GM18870 (cell line): ENCODE data around the gene LONP1.
"Not testable (repeated sequence)": the region's sequence is repeated elsewhere in the genome, so short reads cannot be mapped to it uniquely, and the experiment has no call there.

Source experiments
- ATAC-seq: cut with Tn5 transposase; IDR thresholded peaks from one replicate; pipeline ENCODE4 v1.9.1; 2021; ENCODE audit warnings: moderate library complexity; ENCODE audit not compliant: unreplicated experiment

The LONP1 gene

GRCh38 chr19:5711713-5712161, 8.2 kb downstream of the LONP1 start:
- no peak for ATAC-seq

- ATAC-seq: no peak
These were observed 8.9 kb downstream of the LONP1 start for GRCh38 chr19:5711025-5711424.

- no peak for ATAC-seq
These were observed 12.1 kb downstream of the LONP1 start for GRCh38 chr19:5707576-5708575.

- ATAC-seq: no peak
These were observed 12.9 kb downstream of the LONP1 start for GRCh38 chr19:5706876-5707573.

GRCh38 chr19:5705552-5705951, 14.4 kb downstream of the LONP1 start:
- no peak for ATAC-seq

GRCh38 chr19:5703819-5704818, 15.8 kb downstream of the LONP1 start:
- no peak for ATAC-seq

GRCh38 chr19:5702053-5702410, 17.9 kb downstream of the LONP1 start:
- ATAC-seq: not testable (repeated sequence)

- no peak for ATAC-seq
These were observed 19.4 kb downstream of the LONP1 start for GRCh38 chr19:5700455-5701092.

- ATAC-seq: no peak
These were observed 21.1 kb downstream of the LONP1 start for GRCh38 chr19:5698635-5699422.

- no peak for ATAC-seq
These were observed 21.9 kb downstream of the LONP1 start for GRCh38 chr19:5697890-5698634.

- ATAC-seq: no peak
These were observed 22.7 kb downstream of the LONP1 start for GRCh38 chr19:5697022-5697889.

GRCh38 chr19:5696196-5697021, 23.5 kb downstream of the LONP1 start:
- ATAC-seq: no peak

- ATAC-seq: no peak
These were observed 24.2 kb downstream of the LONP1 start for GRCh38 chr19:5695649-5696195.

- no peak for ATAC-seq
These were observed 24.8 kb downstream of the LONP1 start for GRCh38 chr19:5694956-5695648.

- ATAC-seq: no peak
These were observed 25.6 kb downstream of the LONP1 start for GRCh38 chr19:5694167-5694955.
